ENCODE measurements around the gene TMTC2.

- no peak for TF ChIP-seq CTCF (IDR thresholded peaks at IDR 0.05 in 2 of 3, conservative IDR thresholded peaks at IDR 0.05 in 1 of 3; ENCODE audit: control insufficient read depth in 2 of 3, extremely low read depth in 1 of 3, insufficient read depth in 1 of 3, low read depth in 3 of 3, low read length in 3 of 3)
- no peak for TF ChIP-seq HDAC2 (IDR thresholded peaks at IDR 0.05)
- no peak for TF ChIP-seq REST (IDR thresholded peaks at IDR 0.05; ENCODE audit: low read depth, low read length)
Observed at GRCh38 chr12:82659343-82660207, 27.1 kb upstream of the TMTC2 start.

Data from GM12878 (cell line).